Activated CD4-positive, alpha-beta memory T cell treated with anti-CD3 and anti-CD28 coated beads, Interleukin-2, amount 10 ng/mL, durations not matched to agents 7 days and 5 days (primary cell): ENCODE results near the gene SLC35B2. TPM values are rescaled to one million over a fixed set of nuclear protein-coding genes. Genes with fewer than 3 reads are reported as not detected.
A peak's percentile ranks its signal among the peaks of the same experiment; 100 is the strongest.

Experiments
- CTCF ChIA-PET: fragments of 350-600 bp; sonication (Branson Sonifier 250); formaldehyde crosslinking; loops from one replicate; lab custom pipeline; 2021; ENCODE audit warnings: antibody characterized with exemption, inconsistent platforms; lab: Charles Lee
- POLR2A ChIA-PET: fragments of 350-600 bp; sonication (Branson Sonifier 250); formaldehyde crosslinking; loops from one replicate; lab custom pipeline; 2021; ENCODE audit warnings: antibody characterized with exemption; lab: Charles Lee
- DNase-seq: peaks from one replicate; pipeline ENCODE4 v3.0.0-alpha.2; 2020
- H3K27ac Mint-ChIP-seq: one replicate; pipeline ENCODE4 v1.8.0; 2021; ENCODE audit warnings: mild to moderate bottlenecking, mixed read lengths
- H3K27me3 Mint-ChIP-seq: one replicate; pipeline ENCODE4 v1.8.0; 2021; ENCODE audit warnings: mixed read lengths
- H3K36me3 Mint-ChIP-seq: one replicate; pipeline ENCODE4 v1.8.0; 2021; ENCODE audit warnings: low read depth, mixed read lengths
- H3K4me1 Mint-ChIP-seq: one replicate; pipeline ENCODE4 v1.8.0; 2021; ENCODE audit warnings: mixed read lengths
- H3K4me3 Mint-ChIP-seq: one replicate; pipeline ENCODE4 v1.8.0; 2021; ENCODE audit warnings: mild to moderate bottlenecking, mixed read lengths
- H3K9me3 Mint-ChIP-seq: one replicate; pipeline ENCODE4 v1.8.0; 2021; ENCODE audit warnings: mixed read lengths
- total RNA-seq, 2 experiments: library from RNA; stranded (reverse); gene quantifications; one replicate each; pipeline ENCODE4 v1.2.3, GENCODE V29; 2021

Gene SLC35B2
- total RNA-seq, 2 experiments from 2014 or later, result 35.8 to 37.2 TPM

DNA sequence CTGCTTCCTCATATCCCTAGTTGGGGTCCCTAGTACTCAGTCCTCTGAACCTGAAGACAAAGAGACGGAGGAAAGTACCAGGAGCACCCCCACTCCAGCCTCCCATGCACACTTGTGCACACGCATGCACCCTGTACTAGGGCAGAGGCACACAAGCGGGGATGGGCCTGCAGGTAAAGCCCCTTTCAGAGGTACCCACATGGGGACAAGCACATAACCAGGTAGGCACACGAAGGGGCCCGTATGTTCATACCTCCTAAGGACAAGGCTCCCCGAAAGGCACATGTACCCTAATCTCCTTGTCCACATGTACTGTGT is 14.0 kb upstream of the SLC35B2 start:
- Mint-ChIP-seq H3K9me3 (no peaks in the 10 kb centered on the region), H3K27ac (no peak overlapping the region), H3K36me3 (no peaks in the 10 kb centered on the region), H3K27me3 (peaks cover 58% of the 10 kb centered on the region), H3K4me1 (peaks cover 28% of the 10 kb centered on the region), H3K4me3 (peak overlapping the region; percentile 17)
- no peak for DNase-seq
- ChIA-PET CTCF (interaction anchor here (1.0 to 1.2 kb wide), 2 partner anchors 12 to 37 kb away, joined by 4 read pairs; no protein-coding TSS in a partner anchor), POLR2A (no interaction called here)

DNA sequence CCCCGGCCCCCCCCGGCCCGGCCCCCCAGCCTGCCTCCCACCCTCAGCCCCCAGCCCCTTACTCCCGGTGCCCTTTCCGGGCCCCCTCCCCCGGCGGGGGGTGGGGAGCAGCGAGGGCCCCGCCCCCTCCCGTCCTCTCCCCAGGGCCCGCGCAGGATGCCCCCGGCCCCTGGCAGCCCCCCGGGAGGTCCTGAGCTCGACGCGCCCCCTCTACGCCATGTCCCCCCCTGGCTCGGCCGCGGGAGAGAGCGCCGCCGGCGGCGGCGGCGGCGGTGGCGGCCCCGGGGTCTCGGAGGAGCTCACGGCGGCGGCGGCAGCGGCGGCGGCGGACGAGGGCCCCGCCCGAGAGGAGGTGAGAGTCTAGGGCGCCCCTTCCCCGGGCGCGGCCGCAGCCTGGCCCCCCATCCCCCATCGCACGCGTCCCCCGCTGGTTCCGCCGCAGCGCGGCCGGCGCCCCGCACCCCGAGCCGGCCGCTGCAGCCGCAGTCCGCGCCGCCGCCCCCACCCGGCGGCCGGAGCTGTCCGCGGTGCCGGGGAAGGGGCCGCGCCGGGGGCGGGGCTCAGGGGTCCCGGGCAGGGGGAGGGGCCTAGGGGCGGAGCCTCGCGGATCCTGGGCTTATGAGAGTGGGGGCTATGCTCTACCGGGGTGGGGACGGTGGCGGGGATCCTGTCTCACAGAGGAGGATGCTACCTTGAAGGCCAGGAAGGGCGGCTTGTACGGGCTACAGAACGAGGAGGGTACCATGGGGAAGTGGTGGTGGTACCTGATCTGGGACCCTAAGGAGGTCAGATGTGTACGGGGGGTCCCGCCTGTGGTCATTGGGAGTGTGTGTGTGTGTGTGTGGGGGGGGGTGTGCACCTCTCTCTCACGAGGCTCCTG is 13.4 kb upstream of the SLC35B2 start:
- ChIA-PET POLR2A (interaction anchor here (0.6 to 1.9 kb wide), 3 partner anchors 14 to 1099 kb away, joined by 3 to 4 read pairs (median 3); no protein-coding TSS in a partner anchor), CTCF (interaction anchor here (1.0 to 4.2 kb wide), 2 partner anchors 38 to 67 kb away, joined by 4 to 69 read pairs; no protein-coding TSS in a partner anchor)
- no peak for DNase-seq
- peak overlapping the region; percentile 17 for H3K4me3 Mint-ChIP-seq
- peaks cover 57% of the 10 kb centered on the region for H3K27me3 Mint-ChIP-seq
- H3K4me1 Mint-ChIP-seq, result peaks cover 33% of the 10 kb centered on the region
- H3K27ac Mint-ChIP-seq, result no peak overlapping the region
- H3K9me3 Mint-ChIP-seq, result no peaks in the 10 kb centered on the region
- no peaks in the 10 kb centered on the region for H3K36me3 Mint-ChIP-seq

DNA sequence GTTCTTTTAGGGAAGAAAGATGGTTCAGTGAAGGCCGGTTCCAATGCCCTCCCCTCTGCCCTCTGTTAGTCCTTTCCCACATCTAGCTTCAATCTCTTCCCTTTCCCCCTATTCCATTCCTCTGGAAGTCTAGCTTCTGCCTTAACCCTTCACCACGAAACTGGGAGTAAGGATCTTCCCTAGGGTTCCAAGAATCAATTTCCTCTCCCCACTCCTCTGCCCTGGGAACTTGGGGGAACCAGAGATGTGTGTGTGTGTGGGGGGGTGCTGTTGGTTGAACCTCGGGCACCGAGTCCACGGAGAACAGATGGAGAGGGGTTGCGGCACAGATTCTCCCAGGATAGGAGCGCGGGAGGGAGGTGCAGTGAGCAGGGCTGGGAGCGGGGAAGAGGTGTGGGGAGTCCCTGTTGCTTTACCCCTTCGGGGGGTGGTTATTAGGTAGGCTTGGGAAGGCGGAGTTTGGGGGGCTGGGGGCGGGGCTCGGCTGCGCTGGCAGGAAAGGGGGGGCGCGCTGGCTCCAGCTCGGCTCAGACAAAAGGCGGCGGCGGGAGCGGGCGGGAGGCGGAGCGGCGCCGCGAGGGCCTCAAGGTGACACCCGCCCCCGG is 12.7 kb upstream of the SLC35B2 start, which contains the start of gene TMEM151B:
TMEM151B (plus strand) TSS at position 530 of the 605 bp plus-strand sequence. CDS start 293 bp downstream, outside the sequence.
- H3K4me3 Mint-ChIP-seq, result peak within 1 kb of the TSS; percentile 19
- H3K4me1 Mint-ChIP-seq, result peaks cover 35% of the 10 kb centered on the region
- POLR2A ChIA-PET, result interaction anchor here (0.6 to 1.9 kb wide), 2 partner anchors 13 to 1098 kb away, joined by 3 to 4 read pairs; no protein-coding TSS in a partner anchor

DNA sequence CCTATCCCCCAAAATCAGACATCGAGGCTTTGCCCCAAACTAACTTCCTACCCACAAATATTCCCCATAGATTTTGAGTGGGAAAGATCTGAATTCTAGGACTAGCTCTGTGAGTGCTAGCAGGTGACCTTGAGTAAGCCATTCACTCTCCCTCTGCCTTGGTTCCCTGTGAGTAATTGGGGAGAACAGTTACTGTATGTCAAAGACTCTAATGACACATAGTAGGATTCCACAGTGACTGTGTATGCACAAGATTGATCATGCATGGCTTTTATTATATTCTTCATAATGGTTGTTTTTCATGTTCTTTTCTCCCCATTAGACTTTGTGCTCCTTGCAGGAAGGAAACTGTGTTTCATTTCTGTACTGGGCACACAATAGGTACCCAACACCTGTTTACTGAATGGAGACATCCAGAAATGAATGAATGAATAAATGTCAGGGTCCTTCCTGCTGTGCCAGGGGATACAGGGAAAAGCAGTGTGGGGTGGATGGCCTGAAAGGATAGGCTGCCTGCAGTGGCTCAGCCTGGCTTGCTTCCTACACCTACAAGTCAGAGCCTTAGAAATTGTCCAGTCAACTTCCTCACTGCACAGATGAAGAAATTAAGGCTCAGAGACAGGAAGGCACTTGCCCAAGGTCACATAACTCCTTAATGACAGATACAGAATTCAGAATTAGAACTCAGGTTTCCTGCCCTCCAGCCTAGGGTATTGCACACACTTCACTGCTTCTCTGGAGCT is 12.0 kb upstream of the SLC35B2 start:
- H3K27ac Mint-ChIP-seq, result no peak overlapping the region
- no peaks in the 10 kb centered on the region for H3K9me3 Mint-ChIP-seq
- H3K4me1 Mint-ChIP-seq, result peaks cover 32% of the 10 kb centered on the region
- peaks cover 53% of the 10 kb centered on the region for H3K27me3 Mint-ChIP-seq
- no peak for DNase-seq
- CTCF ChIA-PET, result interaction anchor here (1.3 to 4.2 kb wide), 5 partner anchors 30 to 68 kb away, joined by 3 to 69 read pairs (median 24); partner anchors contain the start of gene AARS2
- H3K36me3 Mint-ChIP-seq, result peaks cover 5% of the 10 kb centered on the region
- H3K4me3 Mint-ChIP-seq, result no peak overlapping the region
- POLR2A ChIA-PET, result interaction anchor here (1.2 to 8.1 kb wide), 4 partner anchors 13 to 40 kb away, joined by 3 to 64 read pairs (median 4); no protein-coding TSS in a partner anchor

More for the DNA sequence above, 12.7 kb upstream of the SLC35B2 start, which contains the start of gene TMEM151B:
- Mint-ChIP-seq H3K36me3 (no peaks in the 10 kb centered on the region), H3K27ac (no peak within 1 kb of the TSS), H3K27me3 (peaks cover 56% of the 10 kb centered on the region), H3K9me3 (no peaks in the 10 kb centered on the region)
- DNase-seq, result no peak
- CTCF ChIA-PET, result interaction anchor here (2.3 to 4.2 kb wide), 2 partner anchors 29 to 67 kb away, joined by 14 to 69 read pairs; no protein-coding TSS in a partner anchor

DNA sequence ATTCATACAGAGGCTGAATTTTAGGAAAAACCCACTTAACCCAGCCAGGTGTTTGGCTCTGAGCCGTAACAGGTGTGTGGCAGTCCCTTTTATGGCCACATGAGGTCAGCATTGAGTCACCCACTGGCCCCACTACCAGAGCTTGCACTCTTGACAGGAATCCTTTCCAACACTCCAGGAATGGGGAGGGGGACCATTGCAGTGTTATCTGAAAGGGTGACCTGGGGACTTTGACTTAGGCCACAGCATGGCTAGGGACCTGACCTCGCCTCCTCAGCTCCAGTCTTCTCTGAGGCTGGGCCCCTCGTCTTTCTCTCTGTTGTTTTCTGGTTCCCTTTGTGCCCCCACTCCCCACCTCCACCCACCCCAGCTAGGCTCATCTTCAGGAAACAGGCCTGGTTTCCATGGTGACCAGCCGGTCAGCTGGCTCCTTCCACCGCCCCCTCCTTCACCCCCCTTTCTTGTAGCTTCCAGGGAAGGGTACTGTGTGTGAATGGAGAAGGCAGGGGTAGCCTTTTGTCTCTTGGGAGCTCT is 10.8 kb upstream of the SLC35B2 start:
- Mint-ChIP-seq H3K4me1 (peaks cover 40% of the 10 kb centered on the region), H3K27ac (no peak overlapping the region), H3K27me3 (peaks cover 44% of the 10 kb centered on the region), H3K4me3 (no peak overlapping the region), H3K36me3 (peaks cover 16% of the 10 kb centered on the region), H3K9me3 (no peaks in the 10 kb centered on the region)
- DNase-seq, result peak; percentile 70
- ChIA-PET CTCF (interaction anchor here (0.6 to 4.2 kb wide), 17 partner anchors 10 to 919 kb away, joined by 3 to 69 read pairs (median 6); partner anchors contain the start of genes AARS2, HSP90AB1 and SLC35B2), POLR2A (interaction anchor here (0.8 to 8.1 kb wide), 8 partner anchors 14 to 75 kb away, joined by 3 to 64 read pairs (median 3); partner anchors contain the start of gene AARS2)

DNA sequence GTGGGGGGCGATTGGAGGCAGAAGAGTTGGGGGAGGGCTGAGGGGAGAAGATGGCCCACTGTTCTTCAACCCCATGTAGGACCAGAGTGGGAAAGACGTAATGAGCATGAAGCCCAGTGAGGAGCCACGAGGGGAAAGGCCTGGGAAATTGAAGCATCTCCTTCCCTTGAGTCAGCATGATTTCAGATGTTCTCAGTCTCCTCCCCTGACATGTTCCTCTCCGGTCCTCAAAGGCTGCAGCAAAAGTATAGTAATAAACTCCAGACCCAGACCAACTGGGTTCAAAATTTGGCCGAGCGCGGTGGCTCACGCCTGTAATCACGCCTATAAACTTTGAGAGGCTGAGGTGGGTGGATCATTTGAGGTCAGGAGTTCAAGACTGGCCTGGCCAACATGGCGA is 9.9 kb upstream of the SLC35B2 start:
- ChIA-PET POLR2A (interaction anchor here (0.8 to 8.1 kb wide), 5 partner anchors 13 to 76 kb away, joined by 3 to 110 read pairs (median 11); partner anchors contain the start of genes AARS2 and HSP90AB1), CTCF (interaction anchor here (0.7 to 4.2 kb wide), 14 partner anchors 11 to 188 kb away, joined by 3 to 69 read pairs (median 6); partner anchors contain the start of genes AARS2 and SLC35B2)
- H3K9me3 Mint-ChIP-seq, result no peaks in the 10 kb centered on the region
- no peak for DNase-seq
- H3K36me3 Mint-ChIP-seq, result peaks cover 17% of the 10 kb centered on the region
- H3K4me1 Mint-ChIP-seq, result peaks cover 49% of the 10 kb centered on the region
- H3K27ac Mint-ChIP-seq, result no peak overlapping the region
- H3K27me3 Mint-ChIP-seq, result peaks cover 35% of the 10 kb centered on the region
- H3K4me3 Mint-ChIP-seq, result no peak overlapping the region

DNA sequence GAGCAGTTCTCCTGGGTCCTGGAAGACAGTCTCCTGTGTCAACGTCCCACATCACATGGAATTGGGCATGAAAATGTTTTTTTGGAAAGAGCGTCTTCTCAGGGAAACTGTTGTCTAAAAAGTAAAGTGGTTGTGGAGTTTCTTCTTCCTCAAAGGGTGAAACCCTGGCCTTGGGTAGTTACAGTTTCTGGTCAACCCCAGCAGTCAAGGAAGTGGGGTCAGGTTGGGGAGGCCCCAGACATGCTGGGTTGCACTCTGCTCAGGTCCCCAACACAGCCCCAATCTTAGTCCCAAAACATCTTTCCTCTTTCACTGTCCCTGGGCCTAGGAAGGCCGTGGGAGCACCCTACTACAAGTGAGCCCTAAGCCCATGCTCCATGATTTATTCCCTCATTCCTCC is 9.0 kb upstream of the SLC35B2 start:
- no peak for DNase-seq
- Mint-ChIP-seq H3K27ac (peak overlapping the region; percentile 56), H3K4me3 (peak overlapping the region; percentile 97), H3K27me3 (peaks cover 27% of the 10 kb centered on the region), H3K4me1 (peaks cover 54% of the 10 kb centered on the region), H3K9me3 (no peaks in the 10 kb centered on the region), H3K36me3 (peaks cover 17% of the 10 kb centered on the region)
- CTCF ChIA-PET, result interaction anchor here (0.6 to 4.2 kb wide), 7 partner anchors 21 to 170 kb away, joined by 3 to 69 read pairs (median 3); partner anchors contain the start of gene AARS2
- POLR2A ChIA-PET, result interaction anchor here (2.5 to 8.1 kb wide), 3 partner anchors 12 to 46 kb away, joined by 11 to 110 read pairs (median 64); partner anchors contain the start of genes AARS2 and HSP90AB1

DNA sequence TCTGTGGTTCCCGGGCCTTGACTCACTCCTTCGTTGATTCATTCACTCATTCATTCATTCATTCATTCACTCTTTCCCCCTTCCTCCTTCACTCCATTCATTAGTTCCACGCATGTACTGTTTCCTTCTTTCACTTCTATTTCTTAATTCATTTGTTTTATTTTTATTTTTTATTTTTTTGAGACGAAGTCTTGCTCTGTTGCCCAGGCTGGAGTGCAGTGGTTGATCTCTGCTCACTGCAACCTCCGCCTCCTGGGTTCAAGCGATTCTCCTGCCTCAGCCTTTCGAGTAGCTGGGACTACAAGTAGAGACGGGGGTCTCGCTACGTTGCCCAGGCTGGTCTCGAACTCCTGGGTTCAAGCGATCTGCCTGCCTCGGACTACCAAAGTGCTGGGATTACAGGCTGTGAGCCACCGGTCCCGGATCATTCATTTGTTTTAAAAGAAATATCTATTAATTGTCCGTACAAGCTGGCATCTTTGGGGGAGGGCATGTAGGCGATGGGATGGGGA is 8.4 kb upstream of the SLC35B2 start:
- ChIA-PET POLR2A (interaction anchor here (6.5 to 8.1 kb wide), 2 partner anchors 12 to 18 kb away, joined by 64 to 110 read pairs; partner anchors contain the start of gene HSP90AB1), CTCF (interaction anchor here (1.8 to 4.0 kb wide), 3 partner anchors 10 to 72 kb away, joined by 9 to 24 read pairs (median 9); partner anchors contain the start of gene AARS2)
- peaks cover 23% of the 10 kb centered on the region for H3K27me3 Mint-ChIP-seq
- H3K9me3 Mint-ChIP-seq, result no peaks in the 10 kb centered on the region
- peaks cover 55% of the 10 kb centered on the region for H3K4me1 Mint-ChIP-seq
- H3K36me3 Mint-ChIP-seq, result peaks cover 23% of the 10 kb centered on the region
- peak overlapping the region; percentile 80 for H3K27ac Mint-ChIP-seq
- H3K4me3 Mint-ChIP-seq, result peak overlapping the region; percentile 97
- no peak for DNase-seq

DNA sequence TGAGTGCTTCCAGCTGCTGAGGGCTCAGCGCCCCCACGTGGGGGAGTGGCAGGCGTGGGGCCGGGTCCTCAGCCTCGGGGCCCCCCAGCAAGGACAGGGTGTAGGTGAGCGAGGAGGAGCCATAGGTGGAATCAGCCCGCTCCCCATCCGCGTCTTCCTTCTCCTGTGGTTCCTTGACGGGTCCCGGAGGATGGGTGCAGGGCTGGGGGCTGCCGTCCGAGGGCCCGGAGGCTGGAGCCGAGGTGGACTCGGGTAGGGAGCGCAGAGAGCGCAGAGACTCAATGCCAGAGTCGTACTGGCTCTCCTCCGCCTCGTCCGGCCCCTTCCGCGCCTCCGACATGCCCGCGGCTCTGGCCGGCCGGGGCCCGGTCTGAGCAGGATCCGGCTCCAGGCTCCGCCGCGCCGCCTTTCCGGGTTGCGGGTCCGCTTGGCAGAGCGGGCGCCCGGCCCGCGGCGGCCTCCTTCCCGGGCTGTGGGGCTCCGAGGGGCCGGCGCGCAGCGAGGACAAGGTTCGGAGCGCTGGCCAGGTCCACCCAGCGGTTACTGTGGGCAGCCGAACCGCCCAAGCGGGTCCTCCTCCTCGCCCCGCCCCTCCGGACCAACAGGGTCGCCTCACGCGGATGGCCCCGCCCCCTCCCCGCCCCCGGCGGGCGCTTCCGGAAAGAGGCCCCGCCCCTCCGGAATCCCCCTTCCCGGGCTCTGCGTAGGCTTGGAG is 7.8 kb upstream of the SLC35B2 start, which contains the start of gene NFKBIE:
NFKBIE (minus strand) TSS at position 545 of the 715 bp plus-strand sequence; CDS start at position 340, 205 bp downstream.
- ChIA-PET CTCF (interaction anchor here (0.9 to 2.1 kb wide), 10 partner anchors 10 to 73 kb away, joined by 3 to 9 read pairs (median 6); partner anchors contain the start of gene AARS2), POLR2A (interaction anchor here (0.7 to 8.1 kb wide), 6 partner anchors 11 to 122 kb away, joined by 3 to 110 read pairs (median 5); partner anchors contain the start of genes HSP90AB1 and SLC29A1)
- Mint-ChIP-seq H3K9me3 (no peaks in the 10 kb centered on the region), H3K27ac (peak within 1 kb of the TSS; percentile 94), H3K36me3 (peaks cover 27% of the 10 kb centered on the region), H3K4me3 (peak within 1 kb of the TSS; percentile 97), H3K27me3 (peaks cover 23% of the 10 kb centered on the region), H3K4me1 (peaks cover 55% of the 10 kb centered on the region)
- peak; percentile 94 for DNase-seq

DNA sequence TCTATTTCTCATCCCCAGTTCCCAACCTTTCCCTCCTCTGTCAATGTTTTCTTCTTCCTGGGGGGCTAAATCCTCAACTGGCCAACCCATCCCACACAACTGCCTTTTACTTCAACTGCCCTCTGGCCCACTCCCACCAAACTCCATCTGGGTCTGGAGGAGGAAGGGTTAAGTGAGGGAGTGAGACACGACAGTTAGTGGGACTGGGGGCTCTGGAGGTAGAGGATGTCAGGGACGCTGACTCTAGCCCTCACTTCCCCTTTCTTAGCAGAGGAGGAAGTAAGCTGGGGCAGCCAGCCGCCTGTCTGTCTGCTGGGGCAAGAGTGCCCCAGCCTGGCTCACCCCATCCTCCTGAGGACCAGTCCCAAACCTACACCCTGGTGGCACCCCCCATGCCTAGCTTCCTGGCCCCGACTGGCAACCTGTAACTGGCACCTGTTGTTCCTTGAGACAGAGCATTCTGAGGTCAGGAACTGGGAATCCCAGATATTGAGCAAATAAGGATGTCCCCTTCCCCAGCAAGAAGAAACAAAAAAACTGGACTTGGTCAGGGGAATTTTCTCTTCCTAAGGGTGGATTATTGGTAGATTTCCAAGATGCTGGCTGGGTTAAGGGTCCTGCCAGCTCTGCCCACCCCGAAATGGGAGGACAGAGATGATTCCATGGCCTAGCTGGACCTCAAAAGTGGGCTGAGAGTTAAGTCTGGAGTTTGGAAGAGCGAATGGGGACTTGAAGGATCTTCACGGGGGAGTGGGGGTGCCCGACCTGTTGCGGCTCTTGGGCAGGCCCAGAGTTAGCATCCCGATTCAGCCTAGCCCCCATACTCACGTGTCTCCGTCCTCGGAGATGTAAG is 7.1 kb upstream of the SLC35B2 start:
- Mint-ChIP-seq H3K36me3 (peaks cover 32% of the 10 kb centered on the region), H3K27ac (peak overlapping the region; percentile 94), H3K4me1 (peaks cover 48% of the 10 kb centered on the region), H3K27me3 (peaks cover 15% of the 10 kb centered on the region), H3K4me3 (peak overlapping the region; percentile 97), H3K9me3 (no peaks in the 10 kb centered on the region)
- POLR2A ChIA-PET, result interaction anchor here (0.7 to 8.1 kb wide), 6 partner anchors 10 to 123 kb away, joined by 3 to 110 read pairs (median 5); partner anchors contain the start of genes HSP90AB1 and SLC29A1
- CTCF ChIA-PET, result interaction anchor here (0.9 to 2.1 kb wide), 10 partner anchors 9 to 74 kb away, joined by 3 to 9 read pairs (median 6); partner anchors contain the start of gene AARS2
- peak; percentile 62 for DNase-seq
